ENCODE results near the gene PSMD12.

DNA sequence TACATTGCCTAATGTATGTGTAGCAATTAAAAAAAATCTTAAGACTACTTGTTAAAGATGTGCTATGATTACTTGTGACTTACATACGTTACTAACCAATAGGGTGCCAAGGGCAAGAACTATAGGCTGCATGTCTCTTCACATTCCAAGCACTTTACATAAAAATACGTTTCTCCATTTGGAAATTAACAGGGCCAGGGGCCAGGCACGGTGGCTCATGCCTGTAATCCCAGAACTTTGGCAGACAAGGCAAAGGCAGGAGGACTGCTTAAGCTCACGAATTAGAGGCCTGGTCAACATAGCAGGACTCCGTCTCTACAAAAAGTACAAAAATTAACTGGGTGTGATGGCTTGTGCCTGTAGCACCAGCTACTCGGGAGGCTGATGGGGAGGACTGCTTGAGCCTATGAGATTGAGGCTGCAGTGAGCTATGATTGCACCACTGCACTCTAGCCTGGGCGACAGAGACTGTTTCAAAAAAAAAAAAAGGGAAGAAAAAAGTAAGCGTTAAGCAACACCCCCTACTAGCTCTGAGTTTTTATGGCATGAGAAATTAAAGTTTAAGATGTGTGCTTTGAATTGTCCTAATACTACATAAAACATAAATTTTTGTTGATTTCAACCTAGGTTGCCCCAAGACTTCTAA is 12.3 kb downstream of the PSMD12 start:
- TF ChIP-seq CTCF (IDR thresholded peaks at IDR 0.05; ENCODE audit: poor library complexity, severe bottlenecking) = no peak
- TF ChIP-seq EZH2 (IDR thresholded peaks at IDR 0.05; ENCODE audit: borderline replicate concordance, insufficient read depth, low read length, poor library complexity, severe bottlenecking) = no peak
- no peak for TF ChIP-seq REST (IDR thresholded peaks at IDR 0.05; ENCODE audit: borderline replicate concordance)
- no peak for TF ChIP-seq EP300 (conservative IDR thresholded peaks at IDR 0.05; ENCODE audit: poor library complexity, severe bottlenecking)
- TF ChIP-seq POLR2AphosphoS5 (IDR thresholded peaks at IDR 0.05) = no peak
- TF ChIP-seq SMC3 (conservative IDR thresholded peaks at IDR 0.05; ENCODE audit: poor library complexity) = no peak

Data from neural cell (in vitro differentiated cells).